Measurements from ENCODE around the gene SHC2. TPM values are rescaled to one million over a fixed set of nuclear protein-coding genes. Genes with fewer than 3 reads are reported as not detected.
"Not testable (repeated sequence)": the region's sequence is repeated elsewhere in the genome, so short reads cannot be mapped to it uniquely, and the experiment has no call there.

Gene SHC2
- polyA plus RNA-seq, 1 donor from 2014 or later: not detected

- Mint-ChIP-seq H3K4me1 (peaks cover 5 to 13% (median 5%) of the 10 kb centered on the region in 3 donors), H3K27ac (peak overlapping the region; percentile 45 to 91 (median 75)), H3K4me3 (peak overlapping the region; percentile 41 to 87 (median 64)), H3K27me3 (peaks cover 15% of the 10 kb centered on the region)
- not testable (repeated sequence) for H3K9me3 Mint-ChIP-seq, H3K36me3 Mint-ChIP-seq
Observed at GRCh38 chr19:382578-382977, 78.3 kb downstream of the SHC2 start.

DNA sequence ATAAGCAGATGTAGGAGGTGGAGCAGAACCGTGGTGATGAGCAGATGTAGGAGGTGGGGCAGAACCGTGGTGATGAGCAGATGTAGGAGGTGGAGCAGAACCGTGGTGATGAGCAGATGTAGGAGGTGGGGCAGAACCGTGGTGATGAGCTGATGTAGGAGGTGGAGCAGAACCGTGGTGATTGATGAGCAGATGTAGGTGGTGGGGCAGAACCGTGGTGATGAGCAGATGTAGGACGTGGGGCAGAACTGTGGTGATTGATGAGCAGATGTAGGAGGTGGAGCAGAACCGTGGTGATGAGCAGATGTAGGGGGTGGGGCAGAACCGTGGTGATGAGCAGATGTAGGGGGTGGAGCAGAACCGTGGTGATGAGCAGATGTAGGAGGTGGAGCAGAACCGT, 78.9 kb downstream of the SHC2 start:
- peaks cover 5 to 13% (median 5%) of the 10 kb centered on the region in 3 donors for H3K4me1 Mint-ChIP-seq
- peaks cover 15% of the 10 kb centered on the region for H3K27me3 Mint-ChIP-seq
- H3K4me3 Mint-ChIP-seq: not testable (repeated sequence)

GRCh38 chr19:380618-381219, 80.1 kb downstream of the SHC2 start:
- H3K4me1 Mint-ChIP-seq: peaks cover 5 to 13% (median 5%) of the 10 kb centered on the region in 3 donors
- not testable (repeated sequence) for H3K9me3 Mint-ChIP-seq, H3K36me3 Mint-ChIP-seq
- H3K4me3 Mint-ChIP-seq: peak overlapping the region in 1 of 4 donors; percentile 58
- peaks cover 12% of the 10 kb centered on the region for H3K27me3 Mint-ChIP-seq
- peak overlapping the region in 1 of 3 donors; percentile 47 for H3K27ac Mint-ChIP-seq

More for the DNA sequence above, 78.9 kb downstream of the SHC2 start:
- H3K36me3 Mint-ChIP-seq, H3K9me3 Mint-ChIP-seq, H3K27ac Mint-ChIP-seq: not testable (repeated sequence)

DNA sequence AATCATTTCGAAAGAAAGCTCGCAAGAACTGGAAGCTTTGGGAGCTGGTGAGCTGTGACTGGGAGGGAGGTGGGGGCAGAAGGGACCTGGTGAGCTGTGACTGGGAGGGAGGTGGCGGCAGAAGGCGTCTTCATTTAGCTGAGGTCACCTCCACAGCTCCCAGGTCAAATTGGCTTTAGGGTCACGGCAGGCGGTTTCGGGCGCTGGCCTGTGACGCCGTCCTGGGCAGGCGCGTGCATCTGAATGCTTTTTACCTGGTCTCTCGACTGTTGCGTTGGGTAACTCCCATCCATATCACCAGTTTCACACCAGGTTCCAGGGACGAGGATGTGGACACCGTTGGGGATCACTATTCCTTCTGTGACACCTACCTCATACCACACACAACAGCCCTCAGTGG, 81.0 kb downstream of the SHC2 start:
- Mint-ChIP-seq H3K4me1 (peaks cover 5 to 13% (median 5%) of the 10 kb centered on the region in 3 donors), H3K9me3 (peaks cover 0 to 6% (median 4%) of the 10 kb centered on the region in 3 donors), H3K4me3 (no peak overlapping the region), H3K27ac (no peak overlapping the region), H3K27me3 (peaks cover 13% of the 10 kb centered on the region), H3K36me3 (peaks cover 2% of the 10 kb centered on the region)

GRCh38 chr19:378706-379105, 82.1 kb downstream of the SHC2 start:
- Mint-ChIP-seq H3K27me3 (peaks cover 12% of the 10 kb centered on the region), H3K27ac (no peak overlapping the region), H3K4me3 (no peak overlapping the region), H3K4me1 (peaks cover 5 to 9% (median 5%) of the 10 kb centered on the region in 3 donors), H3K36me3 (peaks cover 2% of the 10 kb centered on the region), H3K9me3 (peaks cover 0 to 4% (median 4%) of the 10 kb centered on the region in 3 donors)

DNA sequence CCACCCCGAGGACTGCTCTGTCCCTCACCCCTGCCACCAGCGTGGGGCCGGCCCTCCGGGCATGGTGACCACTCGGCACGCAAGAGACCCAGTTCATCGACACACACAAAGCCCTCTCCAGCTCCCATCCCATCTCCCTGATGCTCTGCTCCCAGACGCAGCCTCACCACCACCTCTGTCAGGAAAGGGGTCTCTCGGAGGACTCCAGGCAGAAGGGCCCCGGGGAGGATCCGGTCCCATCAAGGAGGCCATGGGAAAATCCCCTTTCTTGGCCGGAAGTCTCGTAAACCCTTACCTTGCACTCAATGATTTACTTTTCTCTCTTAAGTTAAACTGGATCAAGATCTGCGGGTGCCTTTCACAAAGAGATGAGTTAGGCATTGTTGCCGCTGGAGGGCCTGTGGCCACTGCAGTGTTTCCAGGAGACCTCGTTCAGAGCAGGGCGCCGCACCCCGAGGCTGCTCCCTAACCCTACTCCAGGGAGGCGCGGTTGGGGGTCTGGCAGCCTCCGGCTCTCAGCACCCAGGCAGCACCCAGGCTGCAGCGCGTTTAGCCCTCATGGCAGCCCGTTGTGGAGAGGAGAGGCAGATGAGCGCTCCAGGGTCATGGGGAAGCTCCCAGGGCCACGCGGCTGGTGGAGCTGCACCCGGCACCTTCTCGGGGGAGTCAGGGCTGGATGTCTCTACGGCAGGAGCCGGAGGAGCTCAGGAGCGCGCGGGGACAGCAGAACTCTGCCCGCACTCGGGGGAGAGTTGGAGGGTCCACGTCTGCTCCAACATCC, 82.8 kb downstream of the SHC2 start:
- Mint-ChIP-seq H3K27ac (no peak overlapping the region), H3K4me1 (peaks cover 2 to 7% (median 5%) of the 10 kb centered on the region in 3 donors)

GRCh38 chr19:376111-376470, 84.7 kb downstream of the SHC2 start:
- Mint-ChIP-seq H3K4me1 (no peaks in the 10 kb centered on the region), H3K36me3 (no peaks in the 10 kb centered on the region), H3K27me3 (peaks cover 9% of the 10 kb centered on the region), H3K9me3 (peaks cover 0 to 2% (median 0%) of the 10 kb centered on the region in 3 donors), H3K4me3 (no peak overlapping the region), H3K27ac (no peak overlapping the region)

More for the DNA sequence above, 82.8 kb downstream of the SHC2 start:
- H3K36me3 Mint-ChIP-seq: peaks cover 2% of the 10 kb centered on the region
- peak overlapping the region in 1 of 4 donors; percentile 60 for H3K4me3 Mint-ChIP-seq
- H3K9me3 Mint-ChIP-seq: peaks cover 0 to 4% (median 1%) of the 10 kb centered on the region in 3 donors
- peaks cover 11% of the 10 kb centered on the region for H3K27me3 Mint-ChIP-seq

DNA sequence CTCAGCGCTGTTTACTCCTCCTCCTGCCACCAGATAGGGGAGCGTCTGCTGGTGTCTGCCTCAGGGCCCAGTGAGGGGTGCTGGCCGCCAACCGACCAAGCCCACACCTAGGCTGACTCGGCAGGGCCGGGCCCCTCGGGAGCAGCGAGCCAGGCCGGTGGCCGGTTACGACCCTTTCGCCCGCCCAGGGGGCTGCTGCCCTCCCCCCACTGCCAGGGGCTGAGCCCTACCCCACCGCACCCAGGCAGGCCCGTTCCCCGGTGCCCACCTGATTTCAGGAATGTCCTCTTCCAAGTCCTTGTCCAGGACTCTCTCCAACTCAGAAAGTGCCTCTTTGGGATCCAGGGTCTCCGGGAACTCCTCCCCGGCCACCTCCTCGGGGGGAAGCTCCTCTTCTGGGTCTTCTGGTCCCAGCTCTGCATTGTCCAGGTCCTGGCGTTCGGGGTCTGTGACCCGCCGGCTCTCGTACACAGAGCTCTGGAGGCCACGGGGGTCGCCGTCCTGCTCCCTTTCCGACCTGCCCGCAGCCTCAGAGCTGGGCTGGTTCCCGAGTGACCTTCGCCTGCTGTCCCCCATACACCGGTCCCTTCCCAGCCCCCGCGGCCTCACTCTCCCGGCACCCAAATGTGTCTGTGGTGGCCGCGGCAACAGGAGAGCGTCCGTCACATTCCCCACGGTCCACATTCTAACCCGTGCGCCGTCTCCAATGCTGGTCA, 85.3 kb downstream of the SHC2 start:
- Mint-ChIP-seq H3K27me3 (peaks cover 9% of the 10 kb centered on the region), H3K36me3 (no peaks in the 10 kb centered on the region), H3K9me3 (peaks cover 0 to 2% (median 0%) of the 10 kb centered on the region in 3 donors), H3K4me3 (no peak overlapping the region), H3K27ac (no peak overlapping the region), H3K4me1 (no peaks in the 10 kb centered on the region)

DNA sequence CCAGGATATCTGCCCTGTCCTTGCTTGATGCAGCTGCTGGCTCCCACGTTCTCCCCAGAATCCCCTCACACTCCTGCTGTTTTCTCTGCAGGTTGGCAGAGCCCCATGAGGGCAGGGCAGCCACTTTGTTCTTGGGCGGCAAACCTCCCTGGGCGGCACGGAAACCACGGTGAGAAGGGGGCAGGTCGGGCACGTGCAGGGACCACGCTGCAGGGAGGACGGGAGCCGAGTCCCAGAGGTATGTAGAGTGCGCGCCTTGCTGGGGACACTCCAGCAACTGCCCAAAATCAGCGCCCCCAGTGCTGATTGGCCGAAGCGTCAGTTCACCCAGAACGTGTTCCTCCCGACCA, 86.0 kb downstream of the SHC2 start:
- peaks cover 11% of the 10 kb centered on the region for H3K27me3 Mint-ChIP-seq
- no peaks in the 10 kb centered on the region for H3K4me1 Mint-ChIP-seq
- no peaks in the 10 kb centered on the region for H3K9me3 Mint-ChIP-seq
- H3K4me3 Mint-ChIP-seq: no peak overlapping the region
- no peak overlapping the region for H3K27ac Mint-ChIP-seq
- H3K36me3 Mint-ChIP-seq: no peaks in the 10 kb centered on the region

- H3K9me3 Mint-ChIP-seq: no peaks in the 10 kb centered on the region
- no peaks in the 10 kb centered on the region for H3K36me3 Mint-ChIP-seq
- no peak overlapping the region for H3K27ac Mint-ChIP-seq
- no peak overlapping the region for H3K4me3 Mint-ChIP-seq
- H3K27me3 Mint-ChIP-seq: peaks cover 11% of the 10 kb centered on the region
- no peaks in the 10 kb centered on the region for H3K4me1 Mint-ChIP-seq
Observed at GRCh38 chr19:374183-374885, 86.5 kb downstream of the SHC2 start.

- H3K9me3 Mint-ChIP-seq: no peaks in the 10 kb centered on the region
- no peak overlapping the region for H3K4me3 Mint-ChIP-seq
- H3K27me3 Mint-ChIP-seq: peaks cover 11% of the 10 kb centered on the region
- H3K4me1 Mint-ChIP-seq: no peaks in the 10 kb centered on the region
- H3K36me3 Mint-ChIP-seq: no peaks in the 10 kb centered on the region
- H3K27ac Mint-ChIP-seq: no peak overlapping the region
Observed at GRCh38 chr19:373391-374182, 87.2 kb downstream of the SHC2 start.

DNA sequence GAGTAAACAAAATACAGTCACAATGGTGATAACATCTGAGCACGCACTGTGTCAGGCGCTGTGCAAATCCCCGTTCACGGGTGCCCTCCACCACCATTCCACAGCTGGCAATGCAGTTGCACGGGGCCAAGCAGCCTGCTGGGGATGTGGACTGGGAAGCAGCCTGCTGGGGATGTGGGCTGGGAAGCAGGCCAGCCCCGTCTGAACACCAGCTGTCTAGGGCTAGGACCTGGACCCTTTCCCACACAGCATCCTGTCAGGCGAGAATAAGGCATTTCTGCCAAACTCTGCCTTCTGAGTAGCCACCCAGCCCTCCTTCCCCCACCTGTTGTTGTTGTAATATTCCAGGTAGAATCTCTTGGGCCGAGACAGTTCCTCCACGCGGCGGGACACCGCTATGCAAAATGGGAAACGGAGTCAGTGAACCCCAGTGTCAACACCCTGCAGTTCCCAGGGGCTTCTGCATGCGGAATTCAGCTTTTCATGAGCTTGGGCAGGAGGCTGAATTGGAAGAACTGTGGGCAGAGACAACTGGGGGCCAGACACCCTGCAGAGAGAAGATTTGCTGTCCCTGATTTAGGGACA, 88.4 kb downstream of the SHC2 start:
- Mint-ChIP-seq H3K27ac (no peak overlapping the region), H3K4me3 (no peak overlapping the region), H3K27me3 (peaks cover 11% of the 10 kb centered on the region), H3K4me1 (no peaks in the 10 kb centered on the region), H3K9me3 (no peaks in the 10 kb centered on the region), H3K36me3 (no peaks in the 10 kb centered on the region)

GRCh38 chr19:371501-372168, 89.2 kb downstream of the SHC2 start:
- Mint-ChIP-seq H3K4me1 (no peaks in the 10 kb centered on the region), H3K9me3 (no peaks in the 10 kb centered on the region), H3K27ac (peak overlapping the region in 1 of 3 donors; percentile 23)

More at GRCh38 chr19:371501-372168, 89.2 kb downstream of the SHC2 start:
- Mint-ChIP-seq H3K4me3 (no peak overlapping the region), H3K36me3 (no peaks in the 10 kb centered on the region), H3K27me3 (peaks cover 13% of the 10 kb centered on the region)
